Measurements from ENCODE around the gene VAMP1.
"Not testable (repeated sequence)": the region's sequence is repeated elsewhere in the genome, so short reads cannot be mapped to it uniquely, and the experiment has no call there.

VAMP1 gene

GRCh38 chr12:6469609-6470374 is 685 bp downstream of the VAMP1 start:
- peak; percentile 42 for DNase-seq

DNA sequence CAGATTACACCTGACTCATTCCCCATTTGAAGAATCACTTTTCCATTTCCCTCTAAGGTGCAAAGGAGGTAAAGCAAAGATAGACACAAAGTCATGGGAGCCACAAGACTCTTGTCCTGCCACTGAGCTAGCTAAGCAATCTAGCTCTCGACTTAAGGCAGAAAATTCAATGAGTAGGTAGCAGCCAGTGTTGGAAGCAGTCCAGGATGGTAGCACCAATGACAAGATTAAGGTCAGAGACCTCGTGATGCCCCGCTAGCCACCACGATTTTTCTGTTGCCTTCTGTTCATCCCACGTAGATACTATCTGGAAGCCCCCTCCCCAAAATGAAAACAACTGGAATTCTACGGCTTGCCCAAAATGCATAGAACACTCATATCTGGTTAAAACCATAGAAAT is 1.4 kb downstream of the VAMP1 start:
- DNase-seq, result no peak

DNA sequence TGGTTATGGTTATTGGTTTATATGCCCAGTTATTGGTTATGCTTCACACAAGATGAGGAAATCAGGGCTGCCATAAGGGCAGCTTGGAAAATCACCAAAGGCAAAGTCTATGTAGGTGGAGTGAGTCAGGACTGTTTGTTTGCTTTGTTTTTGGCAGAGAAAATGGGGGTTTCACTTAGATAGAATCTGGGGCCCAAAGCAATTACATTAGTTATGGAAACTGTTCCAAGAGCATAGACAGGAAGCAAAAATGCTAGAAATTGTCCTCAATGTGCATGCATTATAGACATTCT is 2.2 kb downstream of the VAMP1 start:
- DNase-seq, result no peak

DNA sequence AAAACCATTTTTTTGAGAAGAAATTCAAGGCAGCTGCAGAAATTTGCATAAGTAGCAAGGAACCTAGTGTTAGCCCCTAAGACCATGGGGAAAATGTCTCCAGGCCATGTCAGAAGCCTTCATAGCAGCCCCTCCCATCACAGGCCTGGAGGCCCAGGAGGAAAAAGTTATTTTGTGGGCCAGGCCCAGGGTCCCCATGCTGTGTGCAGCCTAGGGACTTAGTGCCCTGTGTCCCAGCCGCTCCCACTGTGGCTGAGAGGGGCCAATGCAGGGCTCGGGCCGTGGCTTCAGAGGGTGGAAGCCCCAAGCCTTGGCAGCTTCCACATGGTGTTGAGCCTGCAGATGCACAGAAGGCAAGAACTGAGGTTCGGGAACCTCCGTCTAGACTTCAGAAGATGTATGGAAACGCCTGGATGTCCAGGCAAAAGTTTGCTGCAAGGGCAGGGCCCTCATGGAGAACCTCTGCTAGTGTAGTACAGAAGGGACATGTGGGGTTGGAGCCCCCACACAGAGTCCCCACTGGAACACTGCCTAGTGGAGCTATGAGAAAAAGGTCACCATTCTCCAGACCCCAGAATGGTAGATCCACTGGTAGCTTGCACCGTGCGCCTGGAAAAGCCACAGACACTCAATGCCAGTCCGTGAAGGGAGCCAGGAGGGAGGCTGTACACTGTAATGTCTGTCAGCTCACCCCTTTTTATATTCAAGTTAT is 2.8 kb downstream of the VAMP1 start:
- not testable (repeated sequence) for DNase-seq

- DNase-seq, result not testable (repeated sequence)
Observed at GRCh38 chr12:6466751-6467150, 3.7 kb downstream of the VAMP1 start.

GRCh38 chr12:6466184-6466573 is 4.3 kb downstream of the VAMP1 start:
- no peak for DNase-seq

- DNase-seq, result peak; percentile 89
Observed at GRCh38 chr12:6465467-6466183, 4.9 kb downstream of the VAMP1 start.

GRCh38 chr12:6464531-6464930 is 5.9 kb downstream of the VAMP1 start:
- DNase-seq, result no peak

- DNase-seq, result no peak
Observed at GRCh38 chr12:6463858-6464257, 6.6 kb downstream of the VAMP1 start.

GRCh38 chr12:6463216-6463615 is 7.3 kb downstream of the VAMP1 start:
- no peak for DNase-seq

GRCh38 chr12:6462234-6462995 is 8.1 kb downstream of the VAMP1 start:
- no peak for DNase-seq

GRCh38 chr12:6461401-6462233 is 8.9 kb downstream of the VAMP1 start:
- DNase-seq, result no peak

GRCh38 chr12:6460751-6461371 is 9.6 kb downstream of the VAMP1 start:
- DNase-seq, result no peak

DNA sequence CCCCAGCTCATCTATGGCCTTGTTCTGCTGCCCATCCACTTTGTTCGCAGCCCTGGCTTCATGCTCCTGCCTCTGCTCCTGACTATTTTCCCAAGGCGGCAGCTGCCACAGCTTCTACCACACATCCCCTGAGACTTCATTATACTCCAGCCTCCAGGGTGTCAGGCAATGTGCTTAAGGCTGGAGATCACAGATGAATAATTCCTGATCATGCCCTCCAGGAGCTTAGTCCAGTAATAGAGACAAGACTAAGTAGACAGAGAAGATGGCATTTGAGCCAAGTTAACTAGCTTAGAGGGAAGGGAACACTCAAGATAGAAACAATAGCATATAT is 11.5 kb downstream of the VAMP1 start:
- DNase-seq, result no peak

DNA sequence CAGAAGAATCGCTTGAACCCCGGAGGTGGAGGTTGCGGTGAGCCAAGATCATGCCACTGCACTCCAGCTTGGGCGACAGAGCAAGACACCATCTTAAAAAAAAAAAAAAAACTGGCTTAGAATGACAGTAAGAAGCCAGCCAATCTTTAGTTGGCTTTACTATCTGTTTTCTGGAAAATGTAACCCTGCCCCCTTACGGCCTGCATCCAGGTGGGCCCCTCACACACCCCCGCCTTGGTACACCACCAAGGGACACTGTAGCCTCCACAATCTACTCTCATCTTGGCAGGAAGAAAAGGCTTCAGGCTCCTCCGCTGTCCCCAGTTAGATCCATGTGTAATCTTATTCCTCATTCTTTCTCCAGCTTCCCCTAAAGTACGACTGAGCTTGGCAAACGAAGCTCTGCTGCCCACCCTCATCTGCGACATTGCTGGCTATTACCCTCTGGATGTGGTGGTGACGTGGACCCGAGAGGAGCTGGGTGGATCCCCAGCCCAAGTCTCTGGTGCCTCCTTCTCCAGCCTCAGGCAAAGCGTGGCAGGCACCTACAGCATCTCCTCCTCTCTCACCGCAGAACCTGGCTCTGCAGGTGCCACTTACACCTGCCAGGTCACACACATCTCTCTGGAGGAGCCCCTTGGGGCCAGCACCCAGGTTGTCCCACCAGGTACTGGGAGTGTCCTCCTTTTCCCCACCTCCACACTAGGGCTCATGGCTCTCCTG is 12.0 kb downstream of the VAMP1 start:
- DNase-seq, result no peak

- DNase-seq, result no peak
Observed at GRCh38 chr12:6457220-6457945, 13.1 kb downstream of the VAMP1 start.

DNA sequence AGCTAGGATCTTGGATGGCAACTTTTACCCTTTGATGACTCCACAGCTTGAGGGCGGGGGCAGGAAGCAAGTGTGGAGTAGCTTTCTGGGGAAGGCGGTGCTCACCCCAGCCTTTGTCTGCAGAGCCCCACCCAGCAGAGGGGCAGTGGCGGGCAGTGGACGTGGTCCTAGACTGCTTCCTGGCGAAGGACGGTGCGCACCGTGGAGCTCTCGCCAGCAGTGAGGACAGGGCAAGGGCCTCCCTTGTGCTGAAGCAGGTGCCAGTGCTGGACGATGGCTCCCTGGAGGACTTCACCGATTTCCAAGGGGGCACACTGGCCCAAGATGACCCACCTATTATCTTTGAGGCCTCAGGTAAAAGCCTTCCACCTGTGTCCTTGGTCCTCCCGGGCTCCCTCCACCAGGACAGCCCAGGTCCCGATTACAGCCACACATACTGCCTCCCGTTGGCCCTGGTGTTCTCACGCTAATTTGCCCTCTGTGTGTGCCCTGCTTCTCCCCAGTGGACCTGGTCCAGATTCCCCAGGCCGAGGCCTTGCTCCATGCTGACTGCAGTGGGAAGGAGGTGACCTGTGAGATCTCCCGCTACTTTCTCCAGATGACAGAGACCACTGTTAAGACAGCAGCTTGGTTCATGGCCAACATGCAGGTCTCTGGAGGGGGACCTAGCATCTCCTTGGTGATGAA is 17.4 kb downstream of the VAMP1 start:
- DNase-seq, result no peak

DNA sequence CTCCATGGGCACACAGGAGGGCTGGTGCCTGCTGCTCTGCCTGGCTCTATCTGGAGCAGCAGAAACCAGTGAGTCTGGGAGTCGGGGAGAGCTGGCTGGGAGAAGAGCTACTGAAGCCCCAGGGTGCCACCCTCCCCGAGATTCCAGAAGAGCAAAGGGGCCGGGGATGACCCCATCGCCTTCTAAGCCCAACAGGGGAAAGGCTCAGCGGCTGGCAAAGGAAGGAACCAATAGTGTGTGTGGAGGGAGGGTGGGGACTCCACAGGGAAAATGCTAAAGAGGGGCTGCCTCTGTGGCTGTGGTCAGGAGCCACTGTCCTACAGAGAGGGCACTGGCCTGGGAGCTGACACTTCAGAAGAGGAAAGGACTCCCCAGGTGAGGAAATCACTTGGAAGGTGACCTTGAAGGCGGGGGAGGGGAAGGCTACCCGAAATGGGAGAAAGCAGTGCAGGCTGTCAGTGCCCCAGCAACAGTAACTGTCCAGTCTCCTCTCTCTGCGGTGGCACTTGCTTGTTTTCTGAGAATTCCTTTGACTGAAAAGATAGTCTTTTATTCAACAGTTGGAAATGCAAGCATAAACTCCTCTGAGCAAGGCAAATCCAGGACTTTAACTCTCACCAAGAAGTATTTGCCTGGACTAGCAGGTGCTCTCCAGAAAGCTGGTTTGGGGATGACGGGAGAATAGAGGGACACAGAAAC is 18.1 kb downstream of the VAMP1 start:
- DNase-seq, result peak; percentile 49

Data from eye (tissue), 1 donor.